Astrocyte (in vitro differentiated cells and primary cell): Measurements from ENCODE around the gene KIF3B. TPM values are rescaled to one million over a fixed set of nuclear protein-coding genes. Genes with fewer than 3 reads are reported as not detected.
"Not testable (repeated sequence)": the region's sequence is repeated elsewhere in the genome, so short reads cannot be mapped to it uniquely, and the experiment has no call there.

Experiments
- DNase-seq: peaks from one replicate; pipeline ENCODE4 v3.0.0-alpha.2; 2010; ENCODE audit warnings: low read depth
- FAIRE-seq: peaks from 2 replicates; lab custom pipeline; 2011; peaks lifted over from hg19 to GRCh38; lab: Jason Lieb, UNC
- H2AFZ ChIP-seq: 2 replicates; pipeline ENCODE4 v1.6.0; 2012; ENCODE audit warnings: low read depth, low read length, inconsistent platforms
- H3K27ac ChIP-seq: 2 replicates; pipeline ENCODE4 v1.5.1; 2011; ENCODE audit warnings: low read depth, low read length, inconsistent platforms
- H3K27me3 ChIP-seq: 2 replicates; pipeline ENCODE4 v1.6.0; 2011; ENCODE audit warnings: low read length, inconsistent platforms; ENCODE audit not compliant: insufficient read depth
- H3K36me3 ChIP-seq: 2 replicates; pipeline ENCODE4 v1.5.1; 2011; ENCODE audit warnings: low read length, inconsistent platforms; ENCODE audit not compliant: insufficient read depth
- H3K4me1 ChIP-seq: 2 replicates; pipeline ENCODE4 v1.5.1; 2011; ENCODE audit warnings: low read length, inconsistent platforms; ENCODE audit not compliant: insufficient read depth
- H3K4me2 ChIP-seq: 2 replicates; pipeline ENCODE4 v1.6.0; 2012; ENCODE audit warnings: low read length, inconsistent platforms
- H3K4me3 ChIP-seq: 2 replicates; pipeline ENCODE4 v1.5.1; 2011; ENCODE audit warnings: low read depth, mild to moderate bottlenecking, low read length, inconsistent platforms; ENCODE audit not compliant: insufficient read depth
- H3K79me2 ChIP-seq: 2 replicates; pipeline ENCODE4 v1.6.0; 2012; ENCODE audit warnings: mild to moderate bottlenecking, low read length, inconsistent platforms; ENCODE audit not compliant: insufficient read depth
- H3K9ac ChIP-seq: 2 replicates; pipeline ENCODE4 v1.6.0; 2012; ENCODE audit warnings: mild to moderate bottlenecking, low read length, inconsistent platforms
- H3K9me3 ChIP-seq: 2 replicates; pipeline ENCODE4 v1.5.1; 2012; ENCODE audit warnings: low read depth, mild to moderate bottlenecking, low read length, inconsistent platforms; ENCODE audit not compliant: insufficient read depth
- H4K20me1 ChIP-seq: 2 replicates; pipeline ENCODE4 v1.6.0; 2012; ENCODE audit warnings: low read length, inconsistent platforms; ENCODE audit not compliant: insufficient read depth
- H3K27ac Mint-ChIP-seq: one replicate; pipeline ENCODE4 v1.8.0; 2021; ENCODE audit warnings: mild to moderate bottlenecking, mixed read lengths; ENCODE audit not compliant: unreplicated experiment
- H3K27me3 Mint-ChIP-seq: one replicate; pipeline ENCODE4 v1.8.0; 2021; ENCODE audit warnings: low read depth, mixed read lengths; ENCODE audit not compliant: unreplicated experiment
- H3K36me3 Mint-ChIP-seq: one replicate; pipeline ENCODE4 v1.8.0; 2021; ENCODE audit warnings: low read depth, mixed read lengths; ENCODE audit not compliant: unreplicated experiment
- H3K4me1 Mint-ChIP-seq: one replicate; pipeline ENCODE4 v1.8.0; 2021; ENCODE audit warnings: low read depth, mixed read lengths; ENCODE audit not compliant: unreplicated experiment
- H3K4me3 Mint-ChIP-seq: one replicate; pipeline ENCODE4 v1.8.0; 2021; ENCODE audit warnings: mild to moderate bottlenecking, moderate library complexity, mixed read lengths; ENCODE audit not compliant: unreplicated experiment
- H3K9me3 Mint-ChIP-seq: one replicate; pipeline ENCODE4 v1.8.0; 2021; ENCODE audit warnings: mild to moderate bottlenecking, mixed read lengths; ENCODE audit not compliant: unreplicated experiment
- CTCF ChIP-seq: IDR thresholded peaks from 2 replicates; pipeline ENCODE4 v1.5.1; 2011; ENCODE audit warnings: low read depth, mild to moderate bottlenecking, inconsistent platforms, low read length, moderate library complexity; ENCODE audit not compliant: insufficient read depth
- EZH2 ChIP-seq: IDR thresholded peaks from 2 replicates; pipeline ENCODE4 v1.6.1; 2012; ENCODE audit warnings: mild to moderate bottlenecking, low read length, inconsistent platforms; ENCODE audit not compliant: insufficient read depth
- total RNA-seq: library from RNA; stranded (reverse); gene quantifications from 2 replicates; pipeline ENCODE4 v1.2.1, GENCODE V29; 2021

The KIF3B gene
- total RNA-seq, 1 donor from 2014 or later: 28.5 TPM

GRCh38 chr20:32339116-32339515 lies 61.7 kb downstream of the KIF3B start:
- no peaks in the 10 kb centered on the region for H3K9me3 Mint-ChIP-seq
- no peak overlapping the region for H3K4me3 Mint-ChIP-seq
- H3K4me3 ChIP-seq: no peak overlapping the region
- H3K9me3 ChIP-seq: no peaks in the 10 kb centered on the region
- H3K4me1 ChIP-seq: peaks cover 6% of the 10 kb centered on the region
- H2AFZ ChIP-seq: no peak overlapping the region
- peaks cover 3% of the 10 kb centered on the region for H4K20me1 ChIP-seq
- peaks cover 4% of the 10 kb centered on the region for H3K4me1 Mint-ChIP-seq
- no peak overlapping the region for H3K27ac Mint-ChIP-seq
- peaks cover 9% of the 10 kb centered on the region for H3K36me3 Mint-ChIP-seq
- DNase-seq (no peak), FAIRE-seq (no peak)
- H3K27ac ChIP-seq: no peak overlapping the region
- no peaks in the 10 kb centered on the region for H3K36me3 ChIP-seq
- no peak for TF ChIP-seq EZH2
- H3K27me3 ChIP-seq: no peaks in the 10 kb centered on the region
- H3K27me3 Mint-ChIP-seq: no peaks in the 10 kb centered on the region
- H3K4me2 ChIP-seq: no peak overlapping the region
- H3K79me2 ChIP-seq: no peaks in the 10 kb centered on the region
- H3K9ac ChIP-seq: no peak overlapping the region

- not testable (repeated sequence) for DNase-seq, H3K27me3 Mint-ChIP-seq, H3K79me2 ChIP-seq, H3K4me1 Mint-ChIP-seq, H3K4me2 ChIP-seq, H3K27ac Mint-ChIP-seq, FAIRE-seq, H3K36me3 ChIP-seq, H3K36me3 Mint-ChIP-seq, H3K27ac ChIP-seq, H3K4me3 Mint-ChIP-seq, H3K9me3 Mint-ChIP-seq, H3K9me3 ChIP-seq, H2AFZ ChIP-seq, H3K4me1 ChIP-seq, H3K9ac ChIP-seq, H4K20me1 ChIP-seq, H3K27me3 ChIP-seq, H3K4me3 ChIP-seq
Measured at GRCh38 chr20:32341053-32341452, 63.6 kb downstream of the KIF3B start.

- no peak overlapping the region for H3K27ac ChIP-seq
- H3K4me1 ChIP-seq: peaks cover 6% of the 10 kb centered on the region
- H3K36me3 ChIP-seq: no peaks in the 10 kb centered on the region
- Mint-ChIP-seq H3K36me3 (peaks cover 2% of the 10 kb centered on the region), H3K4me1 (peaks cover 4% of the 10 kb centered on the region), H3K27me3 (no peaks in the 10 kb centered on the region), H3K27ac (no peak overlapping the region), H3K4me3 (no peak overlapping the region), H3K9me3 (no peaks in the 10 kb centered on the region)
- no peak overlapping the region for H3K9ac ChIP-seq
- no peaks in the 10 kb centered on the region for H4K20me1 ChIP-seq
- H3K4me3 ChIP-seq: no peak overlapping the region
- no peak overlapping the region for H3K4me2 ChIP-seq
- TF ChIP-seq EZH2 (no peak), CTCF (no peak)
- H3K79me2 ChIP-seq: no peaks in the 10 kb centered on the region
- no peak overlapping the region for H2AFZ ChIP-seq
- H3K27me3 ChIP-seq: no peaks in the 10 kb centered on the region
- FAIRE-seq (no peak), DNase-seq (peak; percentile 83)
- no peaks in the 10 kb centered on the region for H3K9me3 ChIP-seq
Measured at GRCh38 chr20:32343439-32343838, 66.0 kb downstream of the KIF3B start.
